Fibroblast of the conjunctiva (primary cell): Measurements from ENCODE around the gene ITGA7.

Experiments used
- DNase-seq: peaks from one replicate; pipeline ENCODE4 v3.0.0-alpha.2; 2010; ENCODE audit warnings: low read depth

The ITGA7 gene, protein sequence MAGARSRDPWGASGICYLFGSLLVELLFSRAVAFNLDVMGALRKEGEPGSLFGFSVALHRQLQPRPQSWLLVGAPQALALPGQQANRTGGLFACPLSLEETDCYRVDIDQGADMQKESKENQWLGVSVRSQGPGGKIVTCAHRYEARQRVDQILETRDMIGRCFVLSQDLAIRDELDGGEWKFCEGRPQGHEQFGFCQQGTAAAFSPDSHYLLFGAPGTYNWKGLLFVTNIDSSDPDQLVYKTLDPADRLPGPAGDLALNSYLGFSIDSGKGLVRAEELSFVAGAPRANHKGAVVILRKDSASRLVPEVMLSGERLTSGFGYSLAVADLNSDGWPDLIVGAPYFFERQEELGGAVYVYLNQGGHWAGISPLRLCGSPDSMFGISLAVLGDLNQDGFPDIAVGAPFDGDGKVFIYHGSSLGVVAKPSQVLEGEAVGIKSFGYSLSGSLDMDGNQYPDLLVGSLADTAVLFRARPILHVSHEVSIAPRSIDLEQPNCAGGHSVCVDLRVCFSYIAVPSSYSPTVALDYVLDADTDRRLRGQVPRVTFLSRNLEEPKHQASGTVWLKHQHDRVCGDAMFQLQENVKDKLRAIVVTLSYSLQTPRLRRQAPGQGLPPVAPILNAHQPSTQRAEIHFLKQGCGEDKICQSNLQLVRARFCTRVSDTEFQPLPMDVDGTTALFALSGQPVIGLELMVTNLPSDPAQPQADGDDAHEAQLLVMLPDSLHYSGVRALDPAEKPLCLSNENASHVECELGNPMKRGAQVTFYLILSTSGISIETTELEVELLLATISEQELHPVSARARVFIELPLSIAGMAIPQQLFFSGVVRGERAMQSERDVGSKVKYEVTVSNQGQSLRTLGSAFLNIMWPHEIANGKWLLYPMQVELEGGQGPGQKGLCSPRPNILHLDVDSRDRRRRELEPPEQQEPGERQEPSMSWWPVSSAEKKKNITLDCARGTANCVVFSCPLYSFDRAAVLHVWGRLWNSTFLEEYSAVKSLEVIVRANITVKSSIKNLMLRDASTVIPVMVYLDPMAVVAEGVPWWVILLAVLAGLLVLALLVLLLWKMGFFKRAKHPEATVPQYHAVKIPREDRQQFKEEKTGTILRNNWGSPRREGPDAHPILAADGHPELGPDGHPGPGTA

DNA sequence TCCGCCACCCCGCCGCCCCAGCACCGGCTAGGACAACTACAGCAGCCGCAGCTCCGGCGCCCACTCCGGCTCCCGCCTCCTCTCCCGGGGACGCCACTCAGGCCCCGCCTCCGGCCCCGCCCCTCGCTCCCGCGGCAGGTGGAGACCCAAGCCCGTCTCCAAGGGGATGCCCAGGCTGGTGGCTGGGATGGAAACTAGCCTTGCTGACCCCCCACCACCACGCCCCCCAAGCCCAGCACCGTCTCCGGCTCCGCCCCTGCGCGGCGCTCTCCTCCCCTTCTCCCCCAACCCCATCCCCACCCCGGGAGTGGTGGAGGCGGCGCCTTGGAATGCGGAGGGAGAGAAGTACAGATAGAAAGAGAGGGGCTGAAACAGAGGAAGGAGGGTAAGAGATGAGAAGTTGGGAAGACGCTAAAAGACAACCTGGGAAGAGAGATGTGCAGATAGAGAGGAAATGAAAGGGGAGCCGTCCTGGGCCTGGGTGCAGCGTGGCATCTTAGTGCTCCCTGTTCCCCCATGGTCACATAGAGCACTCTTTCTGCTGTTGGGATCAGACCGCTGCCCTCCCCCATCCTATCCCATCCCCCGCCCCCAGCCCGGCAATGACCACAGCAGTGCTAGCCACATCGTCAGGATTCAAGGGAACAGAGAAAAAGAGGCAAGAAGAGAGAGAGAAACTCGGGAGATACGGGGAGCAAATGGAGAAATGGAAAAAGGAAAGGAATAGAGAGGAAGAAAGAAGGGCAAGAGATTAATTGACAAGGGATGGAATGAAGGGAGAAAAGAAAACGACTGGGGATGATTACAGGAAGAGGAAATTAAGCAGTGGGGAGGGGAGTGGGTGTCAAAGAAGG, at the start of gene ITGA7:
Gene ITGA7, minus strand, starts transcription at position 64 of the 854 bp plus-strand sequence. CDS start 222 bp downstream, outside the sequence.
- DNase-seq: no peak

- DNase-seq: no peak
These were observed 47.5 kb upstream of the ITGA7 start for GRCh38 chr12:55755246-55755645.

DNA sequence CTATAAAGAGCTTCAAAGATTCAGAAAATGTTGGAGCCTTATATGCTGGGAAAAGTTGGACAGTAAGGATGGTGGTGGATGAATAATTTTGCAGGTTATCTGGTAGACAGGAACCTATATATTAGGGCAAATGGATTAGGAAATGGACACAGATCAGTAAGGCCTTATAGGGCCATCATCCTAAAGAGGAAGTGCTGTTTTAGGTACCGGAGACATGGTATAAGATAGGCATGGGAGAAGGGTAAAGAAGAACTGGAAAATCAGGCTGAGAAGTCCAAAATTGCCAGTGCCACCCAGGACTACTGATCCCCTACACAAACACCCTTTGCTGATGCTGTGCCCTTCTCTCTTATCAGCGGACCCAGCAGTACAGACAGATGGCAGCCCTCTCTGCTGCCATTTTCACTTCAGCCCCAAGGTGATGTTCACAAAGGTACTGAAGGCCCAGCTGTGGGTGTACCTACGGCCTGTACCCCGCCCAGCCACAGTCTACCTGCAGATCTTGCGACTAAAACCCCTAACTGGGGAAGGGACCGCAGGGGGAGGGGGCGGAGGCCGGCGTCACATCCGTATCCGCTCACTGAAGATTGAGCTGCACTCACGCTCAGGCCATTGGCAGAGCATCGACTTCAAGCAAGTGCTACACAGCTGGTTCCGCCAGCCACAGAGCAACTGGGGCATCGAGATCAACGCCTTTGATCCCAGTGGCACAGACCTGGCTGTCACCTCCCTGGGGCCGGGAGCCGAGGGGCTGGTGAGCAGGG, 40.7 kb upstream of the ITGA7 start:
- no peak for DNase-seq

DNA sequence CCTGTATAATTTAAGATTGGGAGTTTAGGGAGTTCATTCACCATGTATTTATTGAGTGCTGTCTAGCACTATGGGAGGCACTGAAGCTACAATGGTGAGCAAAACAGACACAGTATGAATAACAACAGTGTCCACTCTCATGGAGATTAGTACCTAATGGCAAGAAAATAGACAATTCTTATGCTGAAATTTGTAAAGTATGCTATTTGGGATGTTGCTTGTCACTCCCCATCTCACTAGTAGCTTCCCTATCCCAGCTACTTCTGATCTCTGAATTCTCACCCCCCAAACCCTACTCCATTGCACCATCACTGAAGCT, 39.2 kb upstream of the ITGA7 start:
- DNase-seq: no peak

- DNase-seq: no peak
These were observed 38.6 kb upstream of the ITGA7 start for GRCh38 chr12:55746174-55746912.

DNA sequence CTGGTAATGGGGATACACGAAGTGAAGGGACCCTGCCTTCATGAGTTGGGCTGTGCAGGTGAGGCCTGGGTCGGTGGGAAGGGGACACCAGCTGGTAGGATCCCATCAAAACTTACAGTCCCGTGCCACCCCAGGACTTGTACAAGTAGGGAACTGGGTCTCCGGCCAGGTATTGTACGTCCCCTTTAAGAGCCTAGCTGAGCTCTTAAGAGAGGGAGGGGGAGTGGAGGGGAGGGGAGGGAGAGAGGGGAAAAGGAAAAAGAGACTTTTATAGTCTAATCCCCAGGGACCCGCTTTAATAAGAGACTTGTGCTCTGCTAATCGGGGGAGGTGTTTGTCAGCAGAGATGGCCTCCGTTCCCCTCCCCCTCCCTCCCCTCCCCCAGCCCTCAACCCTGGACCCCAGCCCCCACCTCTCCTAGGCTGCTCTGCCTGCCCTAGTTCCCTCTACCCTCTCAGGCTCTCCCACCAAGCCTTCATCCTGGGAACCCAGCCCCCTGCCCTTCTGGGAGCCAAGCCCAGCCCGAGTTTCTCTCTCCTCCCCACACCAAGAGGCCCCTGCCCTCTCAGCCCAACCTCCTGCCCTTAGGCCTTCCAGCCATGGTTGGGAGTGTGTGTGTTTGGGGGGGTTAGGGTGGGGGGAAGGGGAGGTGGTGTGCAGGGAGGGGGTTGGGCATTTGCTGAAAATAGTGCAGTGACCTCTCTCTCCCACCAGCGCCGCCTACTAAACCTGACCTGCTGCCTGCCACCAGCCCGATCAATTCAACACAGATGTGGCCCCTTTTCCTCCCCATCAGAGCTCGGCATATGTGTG, 37.9 kb upstream of the ITGA7 start:
- DNase-seq: no peak

DNA sequence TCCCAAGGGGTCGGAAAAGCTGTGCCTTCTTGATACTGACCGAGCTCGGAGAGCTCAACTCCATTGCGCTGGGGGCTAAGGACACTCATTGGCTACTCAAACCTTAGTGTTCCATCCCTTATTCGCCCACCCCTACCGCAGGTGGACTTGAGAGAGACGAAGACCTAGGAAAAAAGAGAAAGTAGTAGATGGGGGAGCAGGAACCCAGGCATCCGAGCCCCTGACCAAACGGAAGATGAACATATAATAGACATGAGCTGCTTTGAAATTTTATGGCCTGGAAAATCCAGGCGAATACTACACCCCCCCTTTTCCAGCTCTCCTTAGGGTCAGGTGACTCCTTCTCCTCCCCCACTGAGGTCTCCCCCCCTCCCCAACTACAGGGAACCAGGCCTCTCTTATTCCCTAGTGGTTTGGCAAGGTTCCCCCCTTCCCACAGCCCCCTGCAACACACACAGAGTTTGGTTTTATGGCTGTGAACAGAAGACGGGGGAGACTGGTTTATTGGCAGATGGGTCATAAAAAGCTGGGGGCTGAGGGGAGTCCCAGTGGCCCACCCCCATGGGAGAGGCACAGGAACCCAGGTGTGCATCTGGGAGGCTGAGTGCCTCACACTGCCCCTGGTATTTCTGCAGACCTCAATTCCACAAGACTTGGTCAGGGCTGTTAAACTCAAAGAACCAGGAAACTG, 36.8 kb upstream of the ITGA7 start:
- no peak for DNase-seq

DNA sequence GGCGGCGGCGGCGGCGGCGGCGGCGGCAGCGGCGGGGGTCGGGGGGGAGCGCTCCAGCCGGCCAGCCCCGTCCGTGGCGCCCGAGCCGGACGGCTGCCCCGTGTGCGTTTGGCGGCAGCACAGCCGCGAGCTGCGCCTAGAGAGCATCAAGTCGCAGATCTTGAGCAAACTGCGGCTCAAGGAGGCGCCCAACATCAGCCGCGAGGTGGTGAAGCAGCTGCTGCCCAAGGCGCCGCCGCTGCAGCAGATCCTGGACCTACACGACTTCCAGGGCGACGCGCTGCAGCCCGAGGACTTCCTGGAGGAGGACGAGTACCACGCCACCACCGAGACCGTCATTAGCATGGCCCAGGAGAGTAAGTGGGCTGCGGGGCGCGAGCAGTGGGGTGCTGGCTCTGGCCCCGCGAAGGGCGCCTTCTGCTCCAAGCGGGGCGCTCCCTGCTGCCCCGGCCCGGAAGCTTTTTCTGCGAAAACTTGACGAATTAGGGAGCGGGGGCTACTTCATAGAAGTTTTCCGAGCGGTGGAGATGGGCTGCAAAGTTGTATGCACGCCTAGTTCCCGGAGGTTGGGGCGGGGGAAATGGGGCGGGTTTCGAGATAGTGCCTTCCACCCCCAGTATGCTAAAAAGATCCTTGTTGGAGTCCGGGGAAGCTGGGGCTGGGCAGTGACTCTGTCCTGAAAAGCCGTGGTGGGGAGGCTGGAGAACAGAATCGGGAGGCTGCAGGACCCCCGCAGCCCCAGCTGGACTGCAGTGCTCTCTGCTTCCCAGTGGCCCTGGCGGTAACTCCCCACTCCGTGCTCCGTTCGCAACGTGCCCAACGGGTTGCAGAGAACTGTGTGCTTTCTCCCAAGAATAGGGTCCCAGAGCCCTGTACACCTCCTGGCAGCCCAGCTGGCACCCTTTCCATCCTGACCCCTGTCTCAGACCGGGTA, 36.0 kb upstream of the ITGA7 start:
- DNase-seq: no peak

DNA sequence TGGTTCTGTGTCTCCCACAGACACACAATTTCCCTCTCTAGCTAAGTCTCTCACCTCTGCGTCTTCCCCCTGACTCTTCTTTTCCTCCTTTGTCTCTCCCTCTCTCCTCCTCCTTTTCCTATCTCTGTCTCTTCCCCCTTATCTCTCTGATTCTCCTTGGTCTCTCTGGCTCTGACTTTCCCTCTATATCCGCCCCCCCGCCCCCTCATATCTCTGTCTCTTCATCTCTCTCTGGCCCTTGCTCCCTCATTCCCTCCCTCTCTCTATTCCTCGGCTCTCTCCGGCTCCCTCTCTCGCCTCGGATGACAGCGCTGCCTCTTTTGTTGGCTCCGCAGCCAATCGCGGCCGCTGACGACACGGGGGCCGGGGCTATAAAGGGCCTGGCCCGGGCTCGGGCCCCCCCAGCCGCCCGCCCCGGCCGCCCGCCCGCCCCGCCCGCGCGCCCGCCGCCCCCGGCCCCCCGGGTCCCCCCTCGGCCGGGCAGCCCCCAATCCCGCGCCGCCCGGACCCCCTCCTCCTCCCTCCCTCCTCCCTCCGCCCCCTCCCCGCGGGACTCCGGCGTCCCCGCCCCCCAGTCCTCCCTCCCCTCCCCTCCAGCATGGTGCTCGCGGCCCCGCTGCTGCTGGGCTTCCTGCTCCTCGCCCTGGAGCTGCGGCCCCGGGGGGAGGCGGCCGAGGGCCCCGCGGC, 35.2 kb upstream of the ITGA7 start, which contains the start of gene GDF11:
Gene GDF11, plus strand, starts transcription at position 404 of the 687 bp plus-strand sequence. Its CDS starts 195 bp downstream, at position 599.
- no peak for DNase-seq

DNA sequence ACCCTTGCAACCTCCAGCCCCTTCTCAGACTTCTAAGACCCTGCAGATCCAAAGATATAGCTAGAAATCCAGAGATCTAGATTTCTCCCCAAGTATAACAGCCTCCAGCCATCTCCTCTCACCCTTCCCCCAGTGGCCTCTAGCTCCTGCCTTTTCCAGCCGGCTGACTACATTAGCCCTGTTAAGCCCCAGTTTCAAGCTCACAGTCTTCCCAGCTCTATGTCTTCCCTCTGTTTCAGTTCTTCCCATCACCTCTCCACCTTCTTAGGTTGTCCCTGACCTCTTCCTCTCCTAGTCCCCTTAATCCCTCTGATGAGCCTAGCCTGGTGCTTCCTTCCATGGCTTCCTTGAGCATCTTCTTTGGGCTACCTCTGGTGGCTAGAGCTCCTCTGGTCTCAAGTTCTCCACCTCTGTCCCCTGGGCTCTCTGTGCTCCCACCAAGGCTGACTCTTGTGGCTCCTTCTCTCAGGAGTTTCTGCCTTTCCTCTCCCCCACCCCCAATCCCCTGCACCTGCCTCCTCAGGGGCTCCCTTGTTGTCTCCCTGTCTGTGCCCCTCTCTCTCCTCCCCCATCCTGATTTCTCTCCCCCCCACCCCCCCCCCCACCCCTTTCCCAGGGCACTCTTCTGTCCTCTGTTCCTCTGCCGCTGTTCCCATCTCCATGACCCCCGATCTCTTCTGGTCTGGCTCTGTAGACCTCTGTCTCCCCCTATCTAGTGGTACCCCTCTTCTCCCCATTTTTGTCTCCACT, 34.4 kb upstream of the ITGA7 start:
- no peak for DNase-seq

GRCh38 chr12:55739025-55739378, 31.3 kb upstream of the ITGA7 start:
- no peak for DNase-seq

- DNase-seq: peak; percentile 87
These were observed 30.7 kb upstream of the ITGA7 start for GRCh38 chr12:55738123-55739024.

DNA sequence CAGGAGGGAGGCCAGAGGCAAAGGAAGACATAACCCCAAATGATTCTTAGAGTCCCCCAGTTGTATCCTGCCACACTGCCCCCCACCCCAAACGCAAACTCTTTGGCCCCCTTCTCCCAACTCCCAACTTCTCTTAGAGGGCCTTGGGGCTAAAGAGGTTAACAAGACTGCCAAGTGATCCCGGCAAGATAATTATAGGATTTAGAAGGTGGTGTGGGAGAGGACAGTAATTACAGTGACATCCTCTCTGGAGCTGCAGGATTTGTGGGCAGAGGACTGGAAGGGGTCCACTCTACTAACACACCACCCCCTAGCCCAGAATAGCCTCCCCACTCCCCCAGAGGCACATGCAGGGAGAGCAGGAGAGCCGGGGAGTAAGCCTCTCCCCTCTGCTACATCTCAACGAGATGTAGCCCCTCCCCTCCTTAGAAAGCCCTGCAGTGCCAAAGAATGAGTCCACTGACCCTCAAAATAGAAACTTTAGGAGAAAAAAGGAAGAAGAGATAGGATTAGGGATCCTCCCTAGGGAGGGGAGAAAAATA, 29.9 kb upstream of the ITGA7 start:
- no peak for DNase-seq

DNA sequence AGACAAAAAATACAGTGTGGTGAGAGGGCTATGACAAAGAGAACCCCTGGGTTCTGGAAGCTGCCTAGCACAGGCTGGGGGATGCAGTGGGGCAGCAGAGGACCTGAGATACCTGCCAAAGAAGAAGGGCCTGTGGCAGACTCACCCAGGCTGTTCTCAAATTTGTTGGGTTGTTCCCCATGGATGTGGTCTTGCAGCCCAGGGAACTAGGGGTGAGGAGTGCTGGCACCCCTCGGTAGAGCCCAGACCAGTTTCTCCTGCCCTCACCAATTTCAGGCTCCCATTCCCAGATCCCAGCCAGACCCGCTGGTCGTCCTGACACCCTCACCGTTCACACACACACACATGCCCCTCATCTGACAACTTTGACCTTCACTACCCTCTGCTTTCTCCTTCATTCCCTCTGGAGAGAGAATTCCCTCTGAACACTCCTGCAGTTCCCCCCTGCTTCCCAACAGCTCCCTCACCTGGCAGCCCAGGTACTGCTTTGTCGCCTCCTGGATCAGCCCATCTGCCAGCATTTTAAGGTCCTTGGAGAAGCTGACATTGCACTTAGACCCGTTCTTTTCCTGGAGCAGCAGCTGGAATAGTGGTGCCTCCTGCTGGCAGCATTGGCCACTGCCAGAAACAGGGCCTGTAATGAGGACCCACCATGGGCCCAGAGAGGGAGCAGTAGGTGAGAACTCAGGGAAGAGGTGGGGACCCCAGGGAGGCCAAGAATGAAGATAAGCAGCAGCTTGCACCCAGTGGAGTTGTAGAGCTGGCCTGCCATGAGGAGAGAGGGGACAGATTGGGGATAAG, 29.3 kb upstream of the ITGA7 start:
- no peak for DNase-seq
